Stimulated activated CD8-positive, alpha-beta memory T cell treated with anti-CD3 and anti-CD28 coated beads, Interleukin-4, amount 100 ng/mL, for 4 hours (primary cell): ENCODE results near the gene AP1G2.
A peak's percentile ranks its signal among the peaks of the same experiment; 100 is the strongest.

Experiments used
- DNase-seq, 2 donors: peaks; one replicate each; pipeline ENCODE4 v3.0.0-alpha.2; 2020; ENCODE audit warnings: low read depth in 2 of 2, low spot score in 1 of 2

The AP1G2 gene

DNA sequence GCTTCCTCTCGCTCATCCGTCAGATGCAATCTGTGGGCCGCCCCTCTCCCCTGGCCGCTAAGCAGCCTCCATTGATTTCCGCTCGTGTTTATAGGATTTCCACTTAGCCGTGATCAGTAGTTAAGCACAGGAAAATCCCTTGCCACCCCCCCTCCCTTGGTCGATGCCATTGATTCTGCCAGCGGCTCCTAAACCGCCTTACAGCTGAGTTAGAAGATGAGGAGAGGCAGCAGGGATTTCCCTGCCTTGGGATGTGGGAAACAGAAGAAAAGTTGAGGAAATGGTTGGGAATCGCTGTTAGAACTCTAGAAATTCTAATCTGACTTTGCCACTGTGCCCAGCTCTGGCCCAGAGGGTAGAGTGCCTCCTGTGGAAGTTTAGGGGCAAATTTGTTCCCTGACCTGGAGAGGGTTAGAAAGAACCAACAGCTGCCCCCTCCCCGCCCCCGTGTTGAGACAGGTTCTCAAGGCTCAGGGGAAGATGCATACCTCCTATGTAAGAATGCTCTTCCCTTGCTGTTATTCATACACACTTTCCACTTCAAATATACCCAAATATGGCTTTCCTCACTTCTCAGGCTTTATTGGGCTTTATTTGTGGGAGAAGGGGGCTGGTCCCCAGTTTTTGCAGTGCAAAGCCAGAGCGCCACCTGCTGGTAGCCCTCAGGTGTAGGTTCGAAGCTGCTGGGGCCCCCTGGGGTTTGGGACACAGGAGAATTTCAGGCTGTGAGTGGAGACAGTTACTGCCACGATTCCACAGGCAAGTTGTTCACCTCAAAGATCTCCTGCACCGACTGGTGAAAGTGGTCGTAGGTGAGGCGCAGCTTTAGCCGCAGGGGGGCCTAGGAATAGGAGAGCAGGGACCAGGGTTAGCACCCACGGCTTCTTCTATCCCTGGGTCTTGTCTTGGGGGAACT is 8.3 kb downstream of the AP1G2 start:
- DNase-seq, result peak in 1 of 2 donors; percentile 32

DNA sequence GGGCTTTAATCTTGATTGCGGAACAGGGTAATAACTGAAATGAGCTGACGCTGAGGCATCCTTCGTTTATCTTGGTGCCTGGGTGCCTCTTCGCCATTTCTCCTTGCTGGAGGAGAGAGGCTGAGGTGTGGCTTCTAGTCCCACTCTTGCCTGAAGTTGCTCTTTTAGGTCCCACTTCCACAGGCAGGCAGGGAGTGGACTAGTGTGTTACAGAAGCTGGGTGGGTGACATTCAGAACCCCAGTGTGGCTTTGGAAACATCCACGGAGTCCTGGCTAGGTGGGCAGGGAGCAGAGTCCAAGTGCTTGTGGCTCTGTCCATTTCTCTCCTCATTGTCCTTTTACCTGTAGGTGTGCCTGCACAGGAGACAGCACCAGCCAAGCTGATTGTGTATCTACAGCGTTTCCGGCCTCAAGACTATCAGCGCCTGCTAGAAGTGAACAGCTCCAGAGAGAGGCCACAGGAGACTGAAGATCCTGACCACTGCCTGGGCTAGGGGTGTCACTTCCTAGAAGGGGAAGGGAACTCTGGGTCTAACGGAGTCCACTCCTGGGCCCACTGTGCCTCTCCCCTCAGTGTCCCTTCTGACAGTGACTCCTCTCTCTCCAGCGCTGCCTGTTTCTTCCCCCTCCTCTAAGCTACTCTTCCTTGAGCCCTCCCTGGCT is 9.1 kb downstream of the AP1G2 start:
- no peak for DNase-seq

DNA sequence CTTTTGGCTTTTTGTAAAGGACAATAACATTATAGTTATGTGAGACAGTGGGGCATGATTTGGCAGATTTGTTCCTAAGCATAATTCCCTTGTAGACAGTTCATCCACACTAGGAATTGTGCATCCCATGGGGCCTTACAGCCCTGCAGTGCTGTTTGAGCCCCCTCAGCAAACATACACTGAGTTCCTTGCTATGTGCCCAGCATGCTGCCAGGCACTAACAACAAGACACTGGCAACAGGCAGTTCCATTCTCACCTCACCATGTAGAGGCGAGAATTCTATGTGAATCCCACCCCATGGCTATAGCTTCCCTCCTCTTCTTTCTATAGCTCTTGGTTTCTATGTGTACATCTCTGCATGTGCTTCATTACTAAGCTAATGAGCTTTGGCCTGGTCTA is 9.6 kb downstream of the AP1G2 start:
- DNase-seq, result no peak

- DNase-seq, result no peak
Measured at GRCh38 chr14:23557521-23557920, 10.1 kb downstream of the AP1G2 start.

DNA sequence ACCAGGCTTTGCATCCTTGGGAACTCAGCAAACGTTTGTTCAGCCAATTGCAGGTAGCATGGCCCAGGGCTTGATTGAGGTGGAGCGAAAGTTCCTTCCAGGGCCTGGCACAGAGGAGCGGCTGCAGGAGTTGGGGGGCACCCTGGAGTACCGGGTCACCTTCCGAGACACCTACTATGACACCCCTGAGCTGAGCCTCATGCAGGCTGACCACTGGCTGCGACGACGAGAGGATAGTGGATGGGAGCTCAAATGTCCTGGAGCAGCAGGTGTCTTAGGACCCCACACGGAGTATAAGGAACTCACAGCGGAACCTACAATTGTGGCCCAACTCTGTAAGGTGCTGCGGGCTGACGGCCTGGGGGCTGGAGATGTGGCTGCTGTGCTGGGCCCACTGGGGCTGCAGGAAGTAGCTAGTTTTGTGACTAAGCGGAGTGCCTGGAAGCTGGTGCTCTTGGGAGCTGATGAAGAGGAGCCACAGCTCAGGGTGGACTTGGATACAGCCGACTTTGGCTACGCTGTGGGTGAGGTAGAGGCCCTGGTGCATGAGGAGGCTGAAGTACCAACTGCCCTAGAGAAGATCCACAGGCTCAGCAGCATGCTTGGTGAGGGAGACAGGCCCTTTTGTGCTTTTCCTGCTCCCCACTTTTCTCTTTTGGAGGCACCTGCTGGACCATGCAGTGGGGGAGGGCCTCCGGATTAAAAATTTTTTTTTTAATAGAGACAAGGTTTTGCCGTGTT is 10.7 kb downstream of the AP1G2 start:
- DNase-seq, result no peak

DNA sequence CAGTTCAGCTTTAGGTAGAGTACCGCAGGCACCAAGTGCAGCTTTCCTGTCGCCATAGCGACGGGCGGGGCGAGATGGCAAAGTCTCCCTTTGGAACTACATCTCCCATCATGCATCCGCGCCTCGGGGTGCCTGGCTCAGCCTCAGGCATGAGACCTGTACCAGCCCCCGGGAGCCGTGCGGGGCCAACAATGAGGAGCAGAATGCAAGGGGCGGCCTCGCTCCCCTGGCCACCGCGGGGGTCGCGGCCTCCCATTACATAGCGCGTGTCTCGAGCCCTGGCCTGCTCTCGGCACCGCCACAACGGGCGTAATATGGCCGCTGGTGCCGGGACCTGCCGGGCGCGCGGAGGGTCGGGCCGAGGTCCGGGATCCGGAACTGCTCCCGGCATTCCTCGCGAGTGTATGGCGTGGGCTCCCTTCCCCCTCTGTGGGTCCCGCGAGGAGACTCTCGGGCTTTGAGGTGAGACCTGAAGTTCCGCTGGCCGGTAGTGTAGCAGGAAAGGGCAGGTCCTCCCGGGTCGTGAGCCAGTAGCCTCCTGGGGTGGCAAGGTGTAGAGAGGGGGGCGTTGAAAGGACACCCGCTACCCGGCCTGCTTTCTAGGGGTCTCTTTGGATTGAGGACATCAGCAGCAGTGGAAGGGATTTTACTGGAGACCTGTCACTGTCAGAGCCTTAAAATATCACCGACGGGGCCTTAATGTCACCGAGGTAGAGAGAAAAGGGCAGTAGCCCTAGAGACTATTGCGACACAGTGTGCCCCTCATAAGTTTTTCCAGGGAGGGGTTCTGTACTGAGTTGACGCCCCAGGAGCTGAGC is 11.5 kb downstream of the AP1G2 start, which contains the start of gene THTPA:
Gene THTPA, plus strand, starts transcription at position 390 of the 818 bp plus-strand sequence. CDS start 487 bp downstream, outside the sequence.
- DNase-seq, result peak; percentile 85 to 86

GRCh38 chr14:23555533-23555881 is 12.1 kb downstream of the AP1G2 start:
- DNase-seq, result no peak

DNA sequence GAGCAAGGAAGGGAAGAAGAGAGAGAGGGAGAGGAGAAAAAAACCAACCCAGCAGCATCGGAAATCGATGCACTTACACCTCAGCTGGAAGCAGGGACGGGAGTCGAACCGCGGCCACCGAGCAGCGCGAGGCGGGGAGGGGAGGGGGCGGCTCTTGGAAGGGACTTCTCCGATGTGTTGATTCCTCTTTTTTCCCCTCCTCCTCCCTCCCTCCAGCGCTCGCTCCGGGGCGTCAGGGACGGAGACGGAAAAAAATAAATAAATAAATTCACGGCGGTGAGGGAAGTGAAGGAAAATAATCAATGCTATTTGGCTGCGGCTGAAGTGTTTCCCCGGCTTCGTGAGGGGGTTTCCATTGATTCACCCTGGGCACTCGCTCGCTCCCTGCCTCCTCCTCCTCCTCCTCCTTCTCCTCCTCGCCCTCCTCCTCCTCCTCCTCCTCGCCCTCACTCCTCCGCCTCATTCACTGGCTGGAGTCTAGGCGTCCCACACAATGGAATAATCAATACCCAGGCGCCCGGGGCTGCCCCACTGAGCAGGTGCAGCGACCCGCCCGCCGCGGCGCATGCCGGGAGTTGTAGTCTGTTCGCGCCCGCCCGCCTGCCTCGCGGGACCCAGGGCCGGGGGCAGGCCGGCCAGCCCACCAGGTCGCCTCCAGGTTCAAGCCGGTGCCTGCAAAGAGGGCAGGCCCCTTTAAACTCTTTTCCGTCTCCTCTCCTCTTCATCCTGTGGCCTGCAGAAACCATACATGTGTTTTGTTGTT is 16.1 kb downstream of the AP1G2 start, which contains the start of gene ZFHX2:
Gene ZFHX2, minus strand, starts transcription at position 500 of the 763 bp plus-strand sequence. CDS start 16,440 bp downstream, outside the sequence.
- DNase-seq, result peak; percentile 64 to 71

DNA sequence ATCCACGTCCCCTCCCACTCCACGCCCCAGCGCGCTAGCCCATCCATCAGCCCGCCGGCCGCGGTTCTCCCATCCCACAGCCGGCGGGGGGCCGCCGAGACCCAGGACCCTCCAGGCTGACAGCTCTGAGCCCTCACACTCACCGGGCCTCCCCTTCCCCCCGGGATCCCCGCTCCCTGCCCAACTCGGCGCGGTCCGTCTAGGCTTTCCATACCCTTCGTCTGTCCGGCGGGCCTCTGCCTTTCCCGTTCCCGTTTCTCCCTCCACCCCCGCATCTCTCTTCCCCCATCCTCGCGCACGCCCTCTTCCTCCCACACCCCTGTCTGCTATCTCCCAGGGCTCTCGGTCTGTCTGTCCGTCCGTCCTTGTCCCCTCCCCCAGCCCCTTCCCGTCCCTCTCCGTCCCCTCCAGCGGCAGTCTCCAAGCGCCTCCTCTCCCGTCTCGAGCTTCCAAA is 16.8 kb downstream of the AP1G2 start:
- DNase-seq, result no peak

GRCh38 chr14:23550131-23550811 is 17.3 kb downstream of the AP1G2 start:
- no peak for DNase-seq

GRCh38 chr14:23548351-23549318 is 19.0 kb downstream of the AP1G2 start:
- no peak for DNase-seq

DNA sequence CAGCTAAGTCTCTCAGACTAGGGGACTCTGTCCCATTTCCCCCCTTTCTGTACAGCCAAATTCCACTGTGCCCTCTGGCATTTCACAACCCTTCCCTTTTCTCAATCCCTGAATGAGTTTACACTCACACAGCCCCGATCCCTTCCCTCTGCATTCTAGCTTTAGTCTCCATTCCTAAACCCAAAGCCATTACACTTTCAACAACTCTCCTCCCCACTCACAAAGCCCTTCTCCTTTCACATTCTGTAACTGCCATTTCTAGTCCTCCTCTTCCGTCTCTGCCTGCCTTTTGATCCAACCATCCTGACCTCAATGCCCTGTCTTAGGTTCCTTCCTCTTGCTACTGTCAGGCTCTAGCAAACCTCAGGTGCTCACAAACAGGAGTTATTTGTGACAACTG is 19.7 kb downstream of the AP1G2 start:
- no peak for DNase-seq

DNA sequence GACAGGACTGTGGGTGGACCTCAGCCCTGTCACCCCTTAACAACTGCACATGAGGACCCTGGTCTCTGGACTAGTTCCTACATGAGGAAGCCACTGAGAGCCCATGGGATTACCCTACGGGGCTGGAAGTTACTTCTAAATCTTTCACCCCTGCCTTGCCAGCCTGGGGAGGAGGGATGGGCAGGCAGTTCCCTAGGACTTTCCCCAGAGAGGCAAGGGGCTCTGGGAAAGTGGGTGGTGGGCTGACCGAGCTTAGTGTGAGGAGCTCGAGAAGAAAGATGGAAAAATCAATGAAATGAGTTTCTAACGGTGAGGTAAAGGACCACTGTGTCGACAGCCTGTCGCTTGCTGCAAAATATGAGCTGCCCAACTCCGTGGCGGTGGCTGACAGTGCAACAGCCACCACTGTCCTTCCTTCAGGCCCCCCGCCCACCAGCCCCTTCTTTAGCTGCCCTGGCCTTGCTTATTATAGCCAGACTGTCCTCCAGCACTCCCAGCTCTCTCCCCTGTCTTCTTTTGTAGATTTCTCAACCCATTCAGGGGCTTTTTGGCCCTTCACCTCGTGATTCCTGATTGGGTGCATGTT is 21.0 kb downstream of the AP1G2 start:
- no peak for DNase-seq

DNA sequence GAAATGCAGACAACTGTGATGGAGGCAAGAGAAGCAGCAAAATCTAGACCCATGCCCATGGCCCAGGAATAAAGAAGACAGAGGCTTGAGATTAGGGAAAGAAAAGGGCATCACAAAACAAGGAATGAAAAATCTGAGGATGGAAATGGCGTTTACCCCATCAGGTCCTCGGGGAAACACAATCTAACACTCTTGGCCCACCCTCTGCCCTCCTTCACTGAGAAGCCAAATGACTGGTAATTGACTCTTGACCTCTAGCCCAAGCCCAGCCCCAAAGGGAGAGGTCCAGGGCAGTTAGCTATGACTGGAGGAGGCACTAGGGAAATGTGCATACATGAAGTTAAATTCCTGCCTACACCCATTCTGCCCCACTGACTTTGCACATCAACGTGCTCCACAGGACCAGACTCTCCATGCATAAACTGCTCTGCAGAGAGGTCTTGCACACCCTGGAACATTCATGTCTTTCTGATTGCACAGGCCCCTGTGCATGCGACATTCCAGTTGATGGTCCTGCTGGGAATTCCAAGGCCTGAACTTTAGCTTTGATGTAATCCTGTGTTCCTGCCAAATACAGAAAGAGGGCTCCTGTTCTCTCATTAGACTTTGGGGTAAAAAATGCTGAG is 21.7 kb downstream of the AP1G2 start:
- no peak for DNase-seq

DNA sequence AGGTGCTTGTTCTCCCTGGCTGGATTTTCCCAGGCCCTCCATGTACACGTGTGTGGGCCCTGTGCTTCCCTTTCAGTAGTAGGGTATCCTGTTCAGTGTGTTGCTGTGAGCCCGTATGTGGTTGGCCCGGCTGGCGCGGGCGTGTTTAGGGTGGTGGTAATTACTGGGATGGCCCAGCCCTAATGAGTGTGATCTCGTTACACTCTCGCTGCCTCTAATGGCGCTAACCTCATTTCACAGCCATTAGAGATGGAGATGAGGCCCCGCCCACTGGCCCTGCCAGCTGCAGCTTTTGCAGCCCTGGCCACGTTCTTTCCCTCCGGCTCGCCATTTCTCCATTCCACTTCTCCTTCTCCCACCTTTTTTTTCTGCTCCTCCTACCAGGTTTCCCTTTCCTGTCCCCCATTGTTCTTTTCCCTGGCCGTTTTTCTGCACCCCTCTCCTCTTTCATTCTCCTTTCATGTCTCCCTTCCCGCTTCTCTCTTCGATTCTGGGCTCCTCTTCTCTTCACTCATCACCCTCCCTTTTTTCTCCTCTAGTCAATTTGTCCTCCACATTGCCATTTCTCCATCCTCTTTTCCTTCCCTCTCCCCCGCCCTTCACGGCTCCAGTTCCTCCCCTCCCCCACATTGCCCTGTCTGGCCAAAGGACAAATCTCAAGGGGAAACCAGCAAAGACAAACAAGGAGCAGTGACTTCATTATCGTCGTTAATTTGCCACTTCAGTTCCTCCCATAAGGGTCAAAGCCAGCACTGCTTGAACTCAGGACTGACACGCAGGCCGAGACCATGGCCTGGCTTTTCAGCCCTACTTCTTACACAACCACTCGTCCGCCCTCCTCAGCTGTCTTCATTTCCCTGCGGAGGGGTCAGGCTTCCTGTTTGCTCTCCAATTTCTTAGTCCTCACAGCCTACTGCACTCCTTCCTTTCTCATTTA is 22.8 kb downstream of the AP1G2 start:
- DNase-seq, result no peak

DNA sequence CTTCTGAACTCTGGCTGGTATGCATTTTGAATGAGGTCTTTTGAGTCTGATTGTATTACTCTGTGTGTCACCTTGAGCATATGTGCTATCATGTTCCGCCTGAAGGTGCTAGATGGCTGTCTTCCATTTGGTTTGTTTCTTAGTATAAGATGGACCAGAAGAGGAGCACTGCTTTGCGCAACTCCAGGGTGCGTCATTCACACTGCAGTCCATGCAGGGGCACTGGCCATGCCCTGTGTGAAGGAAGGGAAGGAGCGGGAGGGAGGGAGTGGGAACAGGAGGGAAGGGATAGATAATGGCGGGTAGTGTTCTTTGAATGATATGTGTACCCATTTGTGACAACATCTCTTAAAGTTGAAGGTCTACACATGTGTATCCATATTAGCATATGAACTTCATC is 24.2 kb downstream of the AP1G2 start:
- no peak for DNase-seq
